GM12878 (cell line): ENCODE data around the gene ACSS1. TPM values are rescaled to one million over a fixed set of nuclear protein-coding genes. Genes with fewer than 3 reads are reported as not detected.

Experiments
- ATAC-seq: fragments of 200-7000 bp; cut with Tn5 transposase; 3 replicates; pipeline ENCODE4 v1.9.1; 2020; ENCODE audit warnings: mild to moderate bottlenecking, moderate library complexity
- BruUV-seq: library from RNA; stranded (reverse); fragments of 400-500 nt; replicated peaks from 2 replicates; lab custom pipeline; 2021; lab: Mats Ljungman, UMichigan
- CTCF ChIA-PET: fragments of 300-600 bp; sonication (Branson Sonifier 250); formaldehyde crosslinking; extraction: SDS; loops from one replicate; lab custom pipeline; 2021; ENCODE audit warnings: inconsistent platforms; lab: Yijun Ruan, JAX
- POLR2A ChIA-PET: fragments of 350-600 bp; formaldehyde crosslinking; extraction: SDS; loops from one replicate; lab custom pipeline; 2021; ENCODE audit warnings: inconsistent platforms; lab: Charles Lee
- RAD21 ChIA-PET: fragments of 300-600 bp; sonication (Branson Sonifier 250); formaldehyde crosslinking; loops from one replicate; lab custom pipeline; 2023; ENCODE audit warnings: antibody characterized with exemption; ENCODE audit not compliant: unreplicated experiment; lab: Charles Lee
- SMC1A ChIA-PET: fragments of 300-600 bp; sonication (Branson Sonifier 250); formaldehyde crosslinking; loops from one replicate; lab custom pipeline; 2023; ENCODE audit not compliant: unreplicated experiment, uncharacterized antibody; lab: Charles Lee
- DNase-seq: peaks from one replicate; pipeline ENCODE4 v3.0.0-alpha.2; 2011; ENCODE audit warnings: low read depth, low spot score
- FAIRE-seq: peaks from 3 replicates; lab custom pipeline; 2011; peaks lifted over from hg19 to GRCh38; lab: Jason Lieb, UNC
- H2AFZ ChIP-seq: 2 replicates; pipeline ENCODE4 v1.6.0; 2011; ENCODE audit warnings: low read depth, low read length, control low read depth; ENCODE audit not compliant: control insufficient read depth
- H3K27ac ChIP-seq: 2 replicates; pipeline ENCODE4 v1.5.1; 2011; ENCODE audit warnings: control low read depth; ENCODE audit not compliant: control insufficient read depth, insufficient read depth
- H3K27me3 ChIP-seq, 2 experiments: replicated peaks in 1 of 2; 2 replicates each; pipeline versions ENCODE4 v1.6.0 to v1.6.1; 2011; ENCODE audit warnings: low read length in 1 of 2; ENCODE audit not compliant: control insufficient read depth in 2 of 2, insufficient read depth in 2 of 2
- H3K36me3 ChIP-seq, 2 experiments: 2 replicates each; pipeline ENCODE4 v1.5.1; 2011; ENCODE audit warnings: low read length in 1 of 2; ENCODE audit not compliant: control insufficient read depth in 2 of 2, insufficient read depth in 2 of 2
- H3K4me1 ChIP-seq: 2 replicates; pipeline ENCODE4 v1.6.1; 2011; ENCODE audit warnings: mild to moderate bottlenecking, low read length, moderate library complexity, mixed read lengths; ENCODE audit not compliant: control insufficient read depth, insufficient read depth
- H3K4me2 ChIP-seq: 2 replicates; pipeline ENCODE4 v1.6.0; 2011; ENCODE audit warnings: control low read depth; ENCODE audit not compliant: control insufficient read depth, insufficient read depth
- H3K4me3 ChIP-seq: fragments of 200-600 bp; sonication (generic); 2 replicates; pipeline ENCODE4 v1.5.1; 2016
- H3K79me2 ChIP-seq: 2 replicates; pipeline ENCODE4 v1.6.0; 2011; ENCODE audit warnings: low read length; ENCODE audit not compliant: control insufficient read depth, insufficient read depth
- H3K9ac ChIP-seq: 2 replicates; pipeline ENCODE4 v1.8.0; 2011; ENCODE audit warnings: low read length, control low read depth, mixed read lengths; ENCODE audit not compliant: control insufficient read depth, insufficient read depth
- H3K9me3 ChIP-seq: replicated peaks from 3 replicates; pipeline ENCODE4 v1.5.1; 2011; ENCODE audit warnings: mild to moderate bottlenecking, low read length; ENCODE audit not compliant: control insufficient read depth, insufficient read depth
- H4K20me1 ChIP-seq: 2 replicates; pipeline ENCODE4 v1.6.0; 2011; ENCODE audit not compliant: control insufficient read depth, insufficient read depth
- CEBPB ChIP-seq, 2 experiments: fragments of 150-350 bp in 1 of 2; IDR thresholded peaks; 2 replicates each; pipeline ENCODE4 v1.6.1; 2012 to 2014; ENCODE audit warnings: low read depth in 2 of 2, low read length in 2 of 2, borderline replicate concordance in 1 of 2, inconsistent platforms in 1 of 2
- CHD4 ChIP-seq: fragments of 200-600 bp; sonication (generic); IDR thresholded peaks from 2 replicates; pipeline ENCODE4 v1.6.1; 2016; ENCODE audit warnings: mild to moderate bottlenecking
- CTCF ChIP-seq, 3 experiments: IDR thresholded peaks in 2 of 3; conservative IDR thresholded peaks in 1 of 3; 2 replicates each; pipeline ENCODE4 v1.5.1; 2011; ENCODE audit warnings: low read depth in 3 of 3, low read length in 3 of 3, mild to moderate bottlenecking in 3 of 3, control low read depth in 2 of 3, moderate library complexity in 2 of 3, inconsistent platforms in 1 of 3, mixed read lengths in 1 of 3; ENCODE audit not compliant: control insufficient read depth in 2 of 3, insufficient read depth in 1 of 3; ENCODE audit errors: extremely low read depth in 1 of 3
- IRF4 ChIP-seq: IDR thresholded peaks from 2 replicates; pipeline ENCODE4 v1.6.1; 2011; ENCODE audit warnings: low read depth, low read length
- SMARCA5 ChIP-seq: fragments of 450-650 bp; IDR thresholded peaks from 2 replicates; pipeline ENCODE4 v1.6.1; 2017; ENCODE audit warnings: mild to moderate bottlenecking
- SREBF1 ChIP-seq: IDR thresholded peaks from 2 replicates; pipeline ENCODE4 v1.6.1; 2012; ENCODE audit warnings: mild to moderate bottlenecking, low read length
- ZNF24 ChIP-seq: fragments of 450-650 bp; IDR thresholded peaks from 2 replicates; pipeline ENCODE4 v1.6.1; 2017; ENCODE audit warnings: antibody characterized with exemption, mild to moderate bottlenecking
- ZSCAN29 ChIP-seq: fragments of 450-650 bp; IDR thresholded peaks from 2 replicates; pipeline ENCODE4 v1.6.1; 2017; ENCODE audit warnings: mild to moderate bottlenecking, moderate library complexity
- WGBS: methylation state at CpG from one replicate; pipeline ENCODE4 v1.1.6; 2016; ENCODE audit warnings: low lambda C conversion rate; ENCODE audit not compliant: insufficient replicate concordance, insufficient coverage; ENCODE audit errors: missing lambda C conversion rate; 5-methylcytosine and 5-hydroxymethylcytosine counted together
- in situ Hi-C: fragments of 300-500 bp; cut with MboI; formaldehyde crosslinking; loops from 9 replicates; pipeline ENCODE4 v1.14.3; 2018; ENCODE audit warnings: mixed read lengths
- intact Hi-C: fragments of 100-400 bp; cut with micrococcal nuclease; formaldehyde crosslinking; loops from one replicate; pipeline ENCODE4 v1.14.2; 2022; ENCODE audit not compliant: unreplicated experiment
- polyA plus RNA-seq, 11 experiments: library from polyadenylated mRNA; depleted of rRNA in 4 of 11; unstranded in 6 of 11; stranded (reverse) in 5 of 11; fragments of >200 nt; fragmentation: Nextera tagmentation in 4 of 11; fragmentation: Illumina TruSeq in 1 of 11; extraction: Ambion mirVana in 4 of 11; extraction: Trizol in 1 of 11; gene quantifications; 1 replicate in 1 of 11; 2 replicates in 10 of 11; pipeline versions ENCODE4 v1.2.1 to v1.2.3, GENCODE V29; 2011 to 2016; ENCODE audit warnings: inconsistent platforms in 2 of 11, missing spikeins in 2 of 11, low read depth in 1 of 11
- total RNA-seq, 4 experiments: library from RNA; depleted of rRNA in 3 of 4; stranded (reverse); fragments of >200 nt in 3 of 4; fragmentation: Illumina TruSeq in 1 of 4; extraction: Trizol in 1 of 4; gene quantifications; 2 replicates each; pipeline versions ENCODE4 v1.2.1 to v1.2.3, GENCODE V29; 2013 to 2021
- TF ChIP-seq, protein P1 (sequence below): fragments of 450-650 bp; formaldehyde crosslinking; IDR thresholded peaks from 2 replicates; pipeline ENCODE4 v1.4.0; 2020; ENCODE audit warnings: mild to moderate bottlenecking, moderate library complexity
- TF ChIP-seq, protein P2 (sequence below): IDR thresholded peaks from 2 replicates; pipeline ENCODE4 v1.6.1; 2012; ENCODE audit warnings: low read depth, low read length, improper control_type of control experiment

ACSS1 gene
- total and polyA plus RNA-seq, 10 of the 15 experiments (the other 5 are each of a cell fraction or from before 2014, with no cell fraction given): 1.3 to 44.9 (median 31.1) TPM

- RAD21 ChIA-PET: interaction anchor here (0.7 to 9.2 kb wide), 8 partner anchors 59 to 113 kb away, joined by 3 to 87 read pairs (median 4); partner anchors contain the start of gene APMAP
- Histone ChIP-seq H3K27me3 (peaks cover 0 to under 1% of the 10 kb centered on the region in 2 experiments; a peak in 2 of 4 replicates), H3K27ac (no peak overlapping the region), H3K4me3 (no peak overlapping the region), H4K20me1 (no peaks in the 10 kb centered on the region), H3K9ac (no peak overlapping the region), H3K36me3 (no peaks in the 10 kb centered on the region), H3K9me3 (no peaks in the 10 kb centered on the region), H2AFZ (no peak overlapping the region), H3K4me2 (0 out of 2 replicates have a peak overlapping the region, but pooled peaks have one; percentile 10), H3K79me2 (no peaks in the 10 kb centered on the region), H3K4me1 (no peaks in the 10 kb centered on the region)
- POLR2A ChIA-PET: interaction anchor here (1.1 kb wide), 1 partner anchor 77 kb away, joined by 3 read pairs; no protein-coding TSS in a partner anchor
- CTCF ChIA-PET: interaction anchor here (0.5 to 12.6 kb wide), 25 partner anchors 10 to 902 kb away, joined by 3 to 244 read pairs (median 4); partner anchors contain the start of genes APMAP and PYGB
- ATAC-seq: peak; percentile 93
- FAIRE-seq: peak; percentile 41
- SMC1A ChIA-PET: interaction anchor here (0.6 to 6.4 kb wide), 14 partner anchors 11 to 332 kb away, joined by 3 to 116 read pairs (median 3); partner anchors contain the start of gene APMAP
- intact Hi-C loops: loop anchor here (1.0 to 5.0 kb wide), 3 partner anchors 70 to 332 kb away; no protein-coding TSS in a partner anchor
- peak; percentile 42 for DNase-seq
- no TSS peak for BruUV-seq
- in situ Hi-C loops: loop anchor here (10.0 to 25.0 kb wide), 2 partner anchors 109 to 1703 kb away; partner anchors contain the start of genes GZF1 and NXT1
- WGBS: 21% methylated on average over 9 of the region's 9 CpGs
- TF ChIP-seq, protein P1, sequence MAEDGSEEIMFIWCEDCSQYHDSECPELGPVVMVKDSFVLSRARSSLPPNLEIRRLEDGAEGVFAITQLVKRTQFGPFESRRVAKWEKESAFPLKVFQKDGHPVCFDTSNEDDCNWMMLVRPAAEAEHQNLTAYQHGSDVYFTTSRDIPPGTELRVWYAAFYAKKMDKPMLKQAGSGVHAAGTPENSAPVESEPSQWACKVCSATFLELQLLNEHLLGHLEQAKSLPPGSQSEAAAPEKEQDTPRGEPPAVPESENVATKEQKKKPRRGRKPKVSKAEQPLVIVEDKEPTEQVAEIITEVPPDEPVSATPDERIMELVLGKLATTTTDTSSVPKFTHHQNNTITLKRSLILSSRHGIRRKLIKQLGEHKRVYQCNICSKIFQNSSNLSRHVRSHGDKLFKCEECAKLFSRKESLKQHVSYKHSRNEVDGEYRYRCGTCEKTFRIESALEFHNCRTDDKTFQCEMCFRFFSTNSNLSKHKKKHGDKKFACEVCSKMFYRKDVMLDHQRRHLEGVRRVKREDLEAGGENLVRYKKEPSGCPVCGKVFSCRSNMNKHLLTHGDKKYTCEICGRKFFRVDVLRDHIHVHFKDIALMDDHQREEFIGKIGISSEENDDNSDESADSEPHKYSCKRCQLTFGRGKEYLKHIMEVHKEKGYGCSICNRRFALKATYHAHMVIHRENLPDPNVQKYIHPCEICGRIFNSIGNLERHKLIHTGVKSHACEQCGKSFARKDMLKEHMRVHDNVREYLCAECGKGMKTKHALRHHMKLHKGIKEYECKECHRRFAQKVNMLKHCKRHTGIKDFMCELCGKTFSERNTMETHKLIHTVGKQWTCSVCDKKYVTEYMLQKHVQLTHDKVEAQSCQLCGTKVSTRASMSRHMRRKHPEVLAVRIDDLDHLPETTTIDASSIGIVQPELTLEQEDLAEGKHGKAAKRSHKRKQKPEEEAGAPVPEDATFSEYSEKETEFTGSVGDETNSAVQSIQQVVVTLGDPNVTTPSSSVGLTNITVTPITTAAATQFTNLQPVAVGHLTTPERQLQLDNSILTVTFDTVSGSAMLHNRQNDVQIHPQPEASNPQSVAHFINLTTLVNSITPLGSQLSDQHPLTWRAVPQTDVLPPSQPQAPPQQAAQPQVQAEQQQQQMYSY (CRISPR knock-in tag): no peak
- TF ChIP-seq, protein P2, sequence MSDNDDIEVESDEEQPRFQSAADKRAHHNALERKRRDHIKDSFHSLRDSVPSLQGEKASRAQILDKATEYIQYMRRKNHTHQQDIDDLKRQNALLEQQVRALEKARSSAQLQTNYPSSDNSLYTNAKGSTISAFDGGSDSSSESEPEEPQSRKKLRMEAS: no peak
- no peak for TF ChIP-seq IRF4
- TF ChIP-seq SMARCA5: no peak
- no peak for TF ChIP-seq CHD4
- TF ChIP-seq CTCF (IDR thresholded peaks at IDR 0.05 in 2 of 3, conservative IDR thresholded peaks at IDR 0.05 in 1 of 3; ENCODE audit: control insufficient read depth in 2 of 3, extremely low read depth in 1 of 3, insufficient read depth in 1 of 3, low read depth in 3 of 3, low read length in 3 of 3): peak; percentile 61 to 83 (median 74); a peak in 5 of 6 replicates
- TF ChIP-seq SREBF1: no peak
- no peak for TF ChIP-seq CEBPB (IDR thresholded peaks at IDR 0.05; ENCODE audit: borderline replicate concordance in 1 of 2, low read depth in 2 of 2, low read length in 2 of 2)
- TF ChIP-seq ZNF24: no peak
- no peak for TF ChIP-seq ZSCAN29
Measured at GRCh38 chr20:25065625-25066338, 7.8 kb upstream of the ACSS1 start.
